Mesodermal cell (in vitro differentiated cells): ENCODE results near the gene HDAC7.
"Not testable (repeated sequence)": the region's sequence is repeated elsewhere in the genome, so short reads cannot be mapped to it uniquely, and the experiment has no call there.

Experiments used
- H3K27ac ChIP-seq: 2 replicates; pipeline ENCODE4 v1.7.0; 2013; ENCODE audit warnings: mild to moderate bottlenecking, low read depth, low read length, moderate library complexity; ENCODE audit not compliant: severe bottlenecking
- H3K36me3 ChIP-seq: 2 replicates; pipeline ENCODE4 v1.7.1; 2013; ENCODE audit warnings: mild to moderate bottlenecking, low read length, moderate library complexity; ENCODE audit not compliant: control insufficient read depth, insufficient read depth
- H3K4me1 ChIP-seq: one replicate; pipeline ENCODE4 v1.7.1; 2013; ENCODE audit warnings: mild to moderate bottlenecking, low read length; ENCODE audit not compliant: insufficient read depth, control insufficient read depth, poor library complexity, severe bottlenecking
- H3K4me3 ChIP-seq: 2 replicates; pipeline ENCODE4 v1.7.0; 2013; ENCODE audit warnings: low read length, control low read depth, mild to moderate bottlenecking; ENCODE audit not compliant: insufficient read depth, poor library complexity, severe bottlenecking; ENCODE audit errors: extremely low read depth
- H3K9me3 ChIP-seq: 2 replicates; pipeline ENCODE4 v1.7.1; 2013; ENCODE audit warnings: mild to moderate bottlenecking, low read length, moderate library complexity; ENCODE audit not compliant: control insufficient read depth
- whole genome bisulfite sequencing, 2 experiments: methylation state at CpG; one replicate each; pipeline ENCODE4 v1.1.5; 2013; ENCODE audit warnings: missing lambda C conversion rate in 2 of 2; ENCODE audit not compliant: insufficient coverage in 2 of 2; 5-methylcytosine and 5-hydroxymethylcytosine counted together

Gene HDAC7

GRCh38 chr12:47849261-47849660 is 29.6 kb upstream of the HDAC7 start:
- Histone ChIP-seq H3K9me3 (no peaks in the 10 kb centered on the region), H3K4me1 (peaks cover 28% of the 10 kb centered on the region), H3K27ac (no peak overlapping the region), H3K36me3 (no peaks in the 10 kb centered on the region), H3K4me3 (no peak overlapping the region)
- WGBS, 2 experiments, result 75 to 85% methylated on average over 5 of the region's 5 CpGs

- Histone ChIP-seq H3K9me3 (no peaks in the 10 kb centered on the region), H3K36me3 (no peaks in the 10 kb centered on the region)
These were observed 29.1 kb upstream of the HDAC7 start for GRCh38 chr12:47848853-47849252.

GRCh38 chr12:47846294-47846996 is 26.7 kb upstream of the HDAC7 start:
- no peak overlapping the region for H3K27ac ChIP-seq
- peaks cover 37% of the 10 kb centered on the region for H3K4me1 ChIP-seq
- no peak overlapping the region for H3K4me3 ChIP-seq
- WGBS, 2 experiments, result 89 to 91% methylated on average over 12 to 13 of the region's 14 CpGs
- H3K9me3 ChIP-seq, result no peaks in the 10 kb centered on the region
- H3K36me3 ChIP-seq, result no peaks in the 10 kb centered on the region

More at GRCh38 chr12:47848853-47849252, 29.1 kb upstream of the HDAC7 start:
- Histone ChIP-seq H3K4me3 (no peak overlapping the region), H3K27ac (no peak overlapping the region), H3K4me1 (peaks cover 30% of the 10 kb centered on the region)
- 73 to 85% methylated on average over 3 to 4 of the region's 5 CpGs for WGBS, 2 experiments

- Histone ChIP-seq H3K4me3 (no peak overlapping the region), H3K9me3 (no peaks in the 10 kb centered on the region), H3K36me3 (no peaks in the 10 kb centered on the region), H3K4me1 (peaks cover 27% of the 10 kb centered on the region), H3K27ac (no peak overlapping the region)
- 94 to 98% methylated on average over 5 to 7 of the region's 8 CpGs for WGBS, 2 experiments
These were observed 25.4 kb upstream of the HDAC7 start for GRCh38 chr12:47845081-47845480.

GRCh38 chr12:47844264-47845019 is 24.7 kb upstream of the HDAC7 start:
- Histone ChIP-seq H3K4me1 (peaks cover 27% of the 10 kb centered on the region), H3K36me3 (no peaks in the 10 kb centered on the region), H3K9me3 (no peaks in the 10 kb centered on the region), H3K27ac (no peak overlapping the region), H3K4me3 (no peak overlapping the region)
- 85 to 93% methylated on average over 20 to 22 of the region's 28 CpGs for WGBS, 2 experiments

GRCh38 chr12:47843226-47843980 is 23.7 kb upstream of the HDAC7 start:
- Histone ChIP-seq H3K9me3 (no peaks in the 10 kb centered on the region), H3K36me3 (no peaks in the 10 kb centered on the region), H3K4me3 (no peak overlapping the region), H3K27ac (peak overlapping the region; percentile 17), H3K4me1 (peaks cover 23% of the 10 kb centered on the region)
- 56 to 59% methylated on average over 9 to 16 of the region's 25 CpGs for WGBS, 2 experiments

- H3K4me1 ChIP-seq, result peaks cover 23% of the 10 kb centered on the region
- H3K36me3 ChIP-seq, H3K9me3 ChIP-seq, H3K27ac ChIP-seq, H3K4me3 ChIP-seq: not testable (repeated sequence)
- WGBS, 2 experiments, result 89 to 93% methylated on average over 6 to 8 of the region's 12 CpGs
These were observed 22.8 kb upstream of the HDAC7 start for GRCh38 chr12:47842543-47842942.

GRCh38 chr12:47841910-47842309 is 22.2 kb upstream of the HDAC7 start:
- H3K9me3 ChIP-seq, result no peaks in the 10 kb centered on the region
- H3K4me1 ChIP-seq, result peaks cover 23% of the 10 kb centered on the region
- H3K4me3 ChIP-seq, result no peak overlapping the region
- 80 to 83% methylated on average over 1 to 2 of the region's 4 CpGs for WGBS, 2 experiments
- peak overlapping the region; percentile 3 for H3K27ac ChIP-seq
- no peaks in the 10 kb centered on the region for H3K36me3 ChIP-seq

- Histone ChIP-seq H3K36me3 (no peaks in the 10 kb centered on the region), H3K4me3 (no peak overlapping the region), H3K4me1 (peaks cover 23% of the 10 kb centered on the region), H3K27ac (peak overlapping the region; percentile 3), H3K9me3 (no peaks in the 10 kb centered on the region)
- WGBS, 2 experiments, result 94% methylated on average over 2 of the region's 2 CpGs
These were observed 21.8 kb upstream of the HDAC7 start for GRCh38 chr12:47841501-47841900.

- Histone ChIP-seq H3K36me3 (no peaks in the 10 kb centered on the region), H3K4me3 (no peak overlapping the region), H3K9me3 (no peaks in the 10 kb centered on the region), H3K27ac (no peak overlapping the region), H3K4me1 (peaks cover 28% of the 10 kb centered on the region)
- WGBS, 2 experiments, result 100% methylated on average over 1 of the region's 1 CpG
These were observed 20.9 kb upstream of the HDAC7 start for GRCh38 chr12:47840571-47840970.
